Kidney (tissue), 14 donors: ENCODE results near the gene ANO2. TPM values are rescaled to one million over a fixed set of nuclear protein-coding genes. Genes with fewer than 3 reads are reported as not detected.

Experiments used
- DNase-seq, 5 donors: peaks; one replicate each; pipeline ENCODE4 v3.0.0-alpha.2; 2013 to 2020
- FAIRE-seq: peaks from 2 replicates; lab custom pipeline; 2012; peaks lifted over from hg19 to GRCh38; lab: Jason Lieb, UNC
- H3K27ac ChIP-seq, 2 donors: one replicate each; pipeline ENCODE4 v1.7.0; 2013; ENCODE audit warnings: low read depth in 2 of 2, low read length in 2 of 2, inconsistent platforms in 1 of 2
- H3K27me3 ChIP-seq: one replicate; pipeline ENCODE4 v1.7.1; 2013; ENCODE audit warnings: low read length, inconsistent platforms; ENCODE audit not compliant: control insufficient read depth, insufficient read depth
- H3K36me3 ChIP-seq, 3 donors: one replicate each; pipeline versions ENCODE4 v1.7.0 to v1.7.1; 2013; ENCODE audit warnings: low read length in 3 of 3, control low read depth in 1 of 3, inconsistent platforms in 1 of 3; ENCODE audit not compliant: insufficient read depth in 3 of 3, control insufficient read depth in 2 of 3
- H3K4me1 ChIP-seq, 3 donors: one replicate each; pipeline versions ENCODE4 v1.7.0 to v1.7.1; 2013; ENCODE audit warnings: low read length in 3 of 3, inconsistent platforms in 1 of 3, low read depth in 1 of 3; ENCODE audit not compliant: control insufficient read depth in 2 of 3, insufficient read depth in 2 of 3
- H3K4me3 ChIP-seq, 3 donors: one replicate each; pipeline versions ENCODE4 v1.7.0 to v1.8.1; 2013; ENCODE audit warnings: low read length in 3 of 3, control low read depth in 1 of 3, inconsistent platforms in 1 of 3
- H3K9ac ChIP-seq, 3 donors: one replicate each; pipeline versions ENCODE4 v1.7.0 to v1.7.1; 2013; ENCODE audit warnings: low read length in 3 of 3, control low read depth in 1 of 3, inconsistent platforms in 1 of 3
- H3K9me3 ChIP-seq, 3 donors: one replicate each; pipeline versions ENCODE4 v1.7.0 to v1.7.1; 2013; ENCODE audit warnings: low read length in 3 of 3, control low read depth in 1 of 3, inconsistent platforms in 1 of 3; ENCODE audit not compliant: control insufficient read depth in 2 of 3, insufficient read depth in 1 of 3
- CTCF ChIP-seq: IDR thresholded peaks from 3 replicates; pipeline ENCODE4 v1.5.1; 2012; ENCODE audit warnings: mild to moderate bottlenecking, moderate library complexity, borderline replicate concordance; ENCODE audit not compliant: insufficient read depth; ENCODE audit errors: extremely low read depth
- intact Hi-C: fragments of 100-400 bp; cut with DNase I; formaldehyde crosslinking; loops from one replicate; pipeline ENCODE4 v1.11.1; 2022
- polyA plus RNA-seq: library from polyadenylated mRNA; stranded (reverse); fragments of 350-450 nt; fragmentation: Illumina TruSeq; extraction: RNeasy Lipid Tissue Mini Kit (QIAGEN cat#74804); gene quantifications from one replicate; pipeline ENCODE4 v1.2.3, GENCODE V29; 2014; ENCODE audit warnings: low read depth, low replicate concordance; ENCODE audit not compliant: insufficient read depth
- total RNA-seq: library from RNA; stranded (reverse); fragmentation: NEBNext Ultra II Directional; extraction: Animal tissue kit (Norgen Biotek cat#: 25700); gene quantifications from one replicate; pipeline ENCODE4 v1.2.1, GENCODE V29; 2021
- donor health status: control.
- donor health status: control.
- donor health status: control.
- donor health status: control.
- donor health status: control.
- donor health status: DM: yes; HTN: yes; CAD: no.
- donor health status: Normal renal cell carcinoma (clear cell type).

ANO2 gene
- total and polyA plus RNA-seq, 2 donors from 2014 or later = 0.34 to 4.4 TPM

DNA sequence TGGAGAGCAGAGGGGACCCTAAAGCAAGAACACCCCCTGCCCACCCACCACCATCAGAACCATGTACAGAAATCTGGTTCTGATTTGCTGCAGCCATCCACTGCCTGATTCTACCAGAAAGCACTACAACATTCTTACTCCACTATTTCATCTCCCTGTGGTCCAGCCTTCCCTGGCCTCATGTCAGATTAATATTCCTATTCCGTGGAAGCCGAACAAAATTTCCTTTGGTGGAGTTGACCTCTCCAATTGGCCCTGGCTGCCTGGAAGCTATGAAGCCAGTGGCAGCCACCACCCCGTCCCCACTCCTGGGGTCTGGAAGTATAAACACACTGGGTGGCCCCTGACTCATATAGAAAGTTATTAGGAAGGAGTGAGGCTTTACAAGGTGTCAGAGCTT, 60.2 kb downstream of the ANO2 start:
- Histone ChIP-seq H3K4me3 (no peak overlapping the region), H3K36me3 (no peaks in the 10 kb centered on the region), H3K4me1 (no peaks in the 10 kb centered on the region), H3K27me3 (no peaks in the 10 kb centered on the region), H3K27ac (no peak overlapping the region), H3K9ac (no peak overlapping the region), H3K9me3 (no peaks in the 10 kb centered on the region)
- DNase-seq = no peak
- FAIRE-seq = no peak
- no peak for TF ChIP-seq CTCF
- intact Hi-C loops = no loop called here

DNA sequence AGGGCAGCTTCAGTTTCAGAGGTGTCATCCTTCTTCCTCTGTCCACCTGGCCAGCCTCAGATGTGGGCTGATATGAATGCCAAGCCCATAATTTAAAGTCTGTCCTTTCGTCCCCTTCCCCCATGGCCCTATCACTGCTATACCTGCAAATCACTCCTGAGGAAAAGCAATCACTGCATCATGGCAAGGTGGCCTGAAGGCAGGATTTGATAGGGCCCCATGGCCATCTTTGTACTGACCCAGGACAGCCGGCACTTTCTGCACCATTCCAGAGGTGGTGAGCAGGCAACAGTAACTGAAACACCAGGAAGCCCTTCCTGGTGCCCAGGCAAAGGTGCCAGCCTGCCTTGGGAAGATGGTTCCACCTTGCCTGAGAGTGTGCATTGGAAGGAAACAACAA, 60.8 kb downstream of the ANO2 start:
- Histone ChIP-seq H3K4me1 (no peaks in the 10 kb centered on the region), H3K9ac (no peak overlapping the region), H3K4me3 (no peak overlapping the region), H3K36me3 (no peaks in the 10 kb centered on the region), H3K27ac (no peak overlapping the region), H3K9me3 (no peaks in the 10 kb centered on the region), H3K27me3 (no peaks in the 10 kb centered on the region)
- TF ChIP-seq CTCF = no peak
- FAIRE-seq = no peak
- DNase-seq = no peak
- intact Hi-C loops = no loop called here

- DNase-seq (no peak), FAIRE-seq (no peak)
- no peaks in the 10 kb centered on the region for H3K9me3 ChIP-seq
- H3K27me3 ChIP-seq = no peaks in the 10 kb centered on the region
- intact Hi-C loops = no loop called here
- no peaks in the 10 kb centered on the region for H3K4me1 ChIP-seq
- H3K27ac ChIP-seq = no peak overlapping the region
- no peak for TF ChIP-seq CTCF
- H3K9ac ChIP-seq = no peak overlapping the region
- no peaks in the 10 kb centered on the region for H3K36me3 ChIP-seq
- no peak overlapping the region for H3K4me3 ChIP-seq
These were observed 62.4 kb downstream of the ANO2 start for GRCh38 chr12:5882511-5883190.

GRCh38 chr12:5881666-5882065, 63.4 kb downstream of the ANO2 start:
- Histone ChIP-seq H3K27me3 (no peaks in the 10 kb centered on the region), H3K4me3 (no peak overlapping the region), H3K9me3 (no peaks in the 10 kb centered on the region), H3K36me3 (no peaks in the 10 kb centered on the region), H3K4me1 (no peaks in the 10 kb centered on the region), H3K27ac (no peak overlapping the region), H3K9ac (no peak overlapping the region)
- no peak for TF ChIP-seq CTCF
- DNase-seq (no peak), FAIRE-seq (no peak)
- intact Hi-C loops = no loop called here
